Stimulated activated CD4-positive, alpha-beta T cell treated with anti-CD3 and anti-CD28 coated beads, TNF-alpha, amount 100 ng/mL, for 48 hours (primary cell): ENCODE measurements around the gene GARNL3.

Experiments used
- DNase-seq, 3 donors: peaks; one replicate each; pipeline ENCODE4 v3.0.0-alpha.2; 2020; ENCODE audit warnings: low read depth in 3 of 3

GARNL3 gene

GRCh38 chr9:127308652-127309434 is 44.3 kb downstream of the GARNL3 start:
- DNase-seq: no peak

- DNase-seq: no peak
Observed at GRCh38 chr9:127309715-127310114, 45.1 kb downstream of the GARNL3 start.

- DNase-seq: peak in 2 of 3 donors; percentile 11 to 31
Observed at GRCh38 chr9:127311239-127311741, 46.7 kb downstream of the GARNL3 start.

GRCh38 chr9:127313042-127313560 is 48.5 kb downstream of the GARNL3 start:
- DNase-seq: no peak

GRCh38 chr9:127314911-127315310 is 50.3 kb downstream of the GARNL3 start:
- DNase-seq: no peak

- DNase-seq: no peak
Observed at GRCh38 chr9:127316586-127317323, 52.2 kb downstream of the GARNL3 start.

GRCh38 chr9:127318651-127319167 is 54.1 kb downstream of the GARNL3 start:
- no peak for DNase-seq

- no peak for DNase-seq
Observed at GRCh38 chr9:127319366-127320114, 55.0 kb downstream of the GARNL3 start.

- no peak for DNase-seq
Observed at GRCh38 chr9:127320115-127320378, 55.5 kb downstream of the GARNL3 start.

- DNase-seq: no peak
Observed at GRCh38 chr9:127323393-127323792, 58.8 kb downstream of the GARNL3 start.

GRCh38 chr9:127330501-127330900 is 65.9 kb downstream of the GARNL3 start:
- DNase-seq: no peak

- DNase-seq: no peak
Observed at GRCh38 chr9:127333221-127334064, 68.9 kb downstream of the GARNL3 start.

- DNase-seq: no peak
Observed at GRCh38 chr9:127334725-127335124, 70.2 kb downstream of the GARNL3 start.

- DNase-seq: no peak
Observed at GRCh38 chr9:127336086-127336485, 71.5 kb downstream of the GARNL3 start.

GRCh38 chr9:127336506-127337352 is 72.2 kb downstream of the GARNL3 start:
- no peak for DNase-seq

GRCh38 chr9:127340721-127341120 is 76.1 kb downstream of the GARNL3 start:
- no peak for DNase-seq

- DNase-seq: no peak
Observed at GRCh38 chr9:127341152-127341551, 76.6 kb downstream of the GARNL3 start.

- DNase-seq: no peak
Observed at GRCh38 chr9:127344368-127345000, 79.9 kb downstream of the GARNL3 start.

- DNase-seq: no peak
Observed at GRCh38 chr9:127345566-127345965, 81.0 kb downstream of the GARNL3 start.

- DNase-seq: no peak
Observed at GRCh38 chr9:127346584-127346983, 82.0 kb downstream of the GARNL3 start.
